Cardiac fibroblast (primary cell): ENCODE measurements around the gene FRMD3.

Source experiments
- DNase-seq, 2 donors: peaks; one replicate each; pipeline versions ENCODE4 v3.0.0 to v3.0.0-alpha.2; 2010; ENCODE audit warnings: low read depth in 2 of 2
- H3K4me3 ChIP-seq, 2 donors: replicated peaks in 1 of 2; 1 replicate in 1 of 2; 2 replicates in 1 of 2; pipeline ENCODE4 v1.5.1; 2011; ENCODE audit warnings: low read depth in 2 of 2, low read length in 2 of 2, mild to moderate bottlenecking in 2 of 2, moderate library complexity in 1 of 2
- TF ChIP-seq, protein P1 (sequence below): IDR thresholded peaks from one replicate; pipeline ENCODE4 v1.5.1; 2011; ENCODE audit warnings: low read depth, mild to moderate bottlenecking, low read length, inconsistent platforms

Gene FRMD3

GRCh38 chr9:83429229-83429628, 109.0 kb downstream of the FRMD3 start:
- TF ChIP-seq, protein P1, sequence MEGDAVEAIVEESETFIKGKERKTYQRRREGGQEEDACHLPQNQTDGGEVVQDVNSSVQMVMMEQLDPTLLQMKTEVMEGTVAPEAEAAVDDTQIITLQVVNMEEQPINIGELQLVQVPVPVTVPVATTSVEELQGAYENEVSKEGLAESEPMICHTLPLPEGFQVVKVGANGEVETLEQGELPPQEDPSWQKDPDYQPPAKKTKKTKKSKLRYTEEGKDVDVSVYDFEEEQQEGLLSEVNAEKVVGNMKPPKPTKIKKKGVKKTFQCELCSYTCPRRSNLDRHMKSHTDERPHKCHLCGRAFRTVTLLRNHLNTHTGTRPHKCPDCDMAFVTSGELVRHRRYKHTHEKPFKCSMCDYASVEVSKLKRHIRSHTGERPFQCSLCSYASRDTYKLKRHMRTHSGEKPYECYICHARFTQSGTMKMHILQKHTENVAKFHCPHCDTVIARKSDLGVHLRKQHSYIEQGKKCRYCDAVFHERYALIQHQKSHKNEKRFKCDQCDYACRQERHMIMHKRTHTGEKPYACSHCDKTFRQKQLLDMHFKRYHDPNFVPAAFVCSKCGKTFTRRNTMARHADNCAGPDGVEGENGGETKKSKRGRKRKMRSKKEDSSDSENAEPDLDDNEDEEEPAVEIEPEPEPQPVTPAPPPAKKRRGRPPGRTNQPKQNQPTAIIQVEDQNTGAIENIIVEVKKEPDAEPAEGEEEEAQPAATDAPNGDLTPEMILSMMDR = no peak
- DNase-seq = no peak
- H3K4me3 ChIP-seq = no peak overlapping the region

GRCh38 chr9:83425240-83425639, 113.0 kb downstream of the FRMD3 start:
- no peak overlapping the region for H3K4me3 ChIP-seq
- TF ChIP-seq, protein P1 = no peak
- peak in 1 of 2 donors; percentile 34 for DNase-seq

DNA sequence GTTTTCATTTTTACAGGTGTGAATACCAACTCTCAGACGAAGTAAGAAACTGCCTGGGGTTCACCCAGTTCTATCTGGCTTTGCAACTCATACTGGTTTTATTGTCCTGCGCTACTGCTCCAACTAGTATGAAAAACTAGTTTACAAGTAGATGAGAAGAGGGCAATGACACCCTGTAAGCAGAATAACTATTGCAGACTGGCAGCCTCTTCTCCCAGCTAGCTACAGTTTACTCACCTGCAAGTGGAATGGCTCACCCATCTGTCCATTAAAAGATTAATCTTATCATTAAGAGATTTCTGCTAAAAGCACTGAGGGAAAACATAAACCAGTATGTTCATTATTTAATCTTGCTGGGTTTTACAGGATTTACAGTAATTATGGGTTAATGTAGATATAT, 113.4 kb downstream of the FRMD3 start:
- DNase-seq = no peak
- H3K4me3 ChIP-seq = no peak overlapping the region
- TF ChIP-seq, protein P1 = no peak

DNA sequence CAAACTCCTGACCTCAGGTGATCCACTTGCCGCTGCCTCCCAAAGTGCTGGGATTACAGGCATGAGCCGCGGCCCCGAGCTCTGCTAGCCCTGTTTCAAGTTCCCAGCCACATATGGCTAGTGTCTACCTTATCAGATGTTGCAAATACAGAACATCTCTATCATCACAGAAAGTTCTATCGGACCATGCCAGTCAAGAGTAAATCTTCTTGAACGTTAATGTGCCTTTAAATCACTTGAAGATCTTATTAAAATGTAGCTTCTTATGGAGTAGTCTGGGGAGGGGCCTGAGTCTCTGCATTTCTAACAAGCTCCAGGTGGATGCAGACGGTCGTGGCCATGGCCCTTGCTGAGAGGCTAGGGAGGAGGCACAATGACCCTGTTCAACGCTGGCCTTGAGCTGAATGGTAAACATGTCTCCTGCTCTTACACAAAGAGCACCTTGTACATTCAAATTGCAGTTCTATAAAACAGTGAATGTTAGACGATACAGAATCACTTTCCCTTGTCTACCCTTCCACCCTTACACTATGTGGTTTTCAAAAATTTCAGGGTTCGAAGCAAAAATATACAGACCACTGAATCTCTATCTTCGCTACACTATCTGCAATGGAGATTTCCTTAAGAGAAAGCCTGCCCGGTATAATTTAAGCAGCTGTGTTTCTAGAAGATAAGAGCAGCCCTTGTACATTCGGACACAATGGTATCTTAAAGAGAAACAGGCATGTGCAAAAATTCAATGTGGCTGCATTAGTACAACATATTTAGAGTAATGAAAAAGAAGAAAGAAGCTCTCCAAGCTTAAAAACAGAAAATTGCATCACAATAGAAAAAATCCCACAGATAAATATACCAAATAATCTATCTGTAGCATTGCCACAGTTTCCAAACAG, 114.1 kb downstream of the FRMD3 start:
- DNase-seq = no peak
- TF ChIP-seq, protein P1 = no peak
- no peak overlapping the region for H3K4me3 ChIP-seq

DNA sequence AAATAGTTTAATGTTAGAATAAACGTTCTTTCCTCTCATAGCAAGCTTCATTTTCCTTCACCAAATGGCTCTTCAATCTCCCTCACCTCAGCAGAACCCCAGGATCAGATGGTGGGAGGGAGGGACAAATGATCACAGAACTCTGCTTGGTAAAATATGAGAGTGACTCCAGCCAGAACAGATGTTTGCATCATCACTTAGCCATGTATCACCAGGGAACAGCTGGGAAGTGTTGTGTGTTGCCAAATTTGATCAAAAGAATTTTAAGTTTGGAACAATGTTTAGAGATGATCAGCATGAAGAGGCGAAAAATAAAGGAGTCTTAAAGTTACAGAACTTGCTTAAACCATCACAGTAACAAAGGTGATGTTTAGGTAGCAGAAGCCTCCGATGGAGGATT, 115.7 kb downstream of the FRMD3 start:
- no peak overlapping the region for H3K4me3 ChIP-seq
- TF ChIP-seq, protein P1 = no peak
- peak; percentile 53 to 80 for DNase-seq

GRCh38 chr9:83420486-83420885, 117.7 kb downstream of the FRMD3 start:
- TF ChIP-seq, protein P1 = no peak
- no peak for DNase-seq
- H3K4me3 ChIP-seq = no peak overlapping the region
